ENCODE data around the gene SMARCAL1. TPM values are rescaled to one million over a fixed set of nuclear protein-coding genes. Genes with fewer than 3 reads are reported as not detected.
A peak's percentile ranks its signal among the peaks of the same experiment; 100 is the strongest.

The SMARCAL1 gene
- total and polyA plus RNA-seq, 2 of the 13 experiments (the other 11 are each of a cell fraction or from before 2014, with no cell fraction given) = 12.7 to 21.3 TPM

GRCh38 chr2:216371721-216372702, 40.3 kb upstream of the SMARCAL1 start, which contains the start of gene MARCHF4 (continued):
- TF ChIP-seq ETV5 (CRISPR knock-in tag; IDR thresholded peaks at IDR 0.05; ENCODE audit: borderline replicate concordance) (peak; percentile 62), MAF1 (CRISPR knock-in tag; IDR thresholded peaks at IDR 0.05; ENCODE audit: borderline replicate concordance) (peak; percentile 74; the same call in 1 of the 2 replicates), THAP11 (CRISPR knock-in tag; IDR thresholded peaks at IDR 0.05) (peak; percentile 77), TP53 (CRISPR knock-in tag; conservative IDR thresholded peaks at IDR 0.05) (no peak), ZNF737 (CRISPR knock-in tag; IDR thresholded peaks at IDR 0.05; ENCODE audit: borderline replicate concordance) (peak; percentile 87; the same call in 1 of the 2 replicates), ZFP37 (CRISPR knock-in tag; IDR thresholded peaks at IDR 0.05; ENCODE audit: borderline replicate concordance) (peak; percentile 93; the same call in 1 of the 2 replicates), CREBL2 (CRISPR knock-in tag; IDR thresholded peaks at IDR 0.05; ENCODE audit: borderline replicate concordance) (peak; percentile 83; the same call in 1 of the 2 replicates), ZNF264 (CRISPR knock-in tag; IDR thresholded peaks at IDR 0.05) (no peak), RARG (CRISPR knock-in tag; IDR thresholded peaks at IDR 0.05; ENCODE audit: low read depth) (peak; percentile 80; the same call in 1 of the 2 replicates), ZBTB46 (CRISPR knock-in tag; IDR thresholded peaks at IDR 0.05; ENCODE audit: borderline replicate concordance) (no peak), MEIS2 (CRISPR knock-in tag; IDR thresholded peaks at IDR 0.05) (peak; percentile 95), ZNF331 (CRISPR knock-in tag; IDR thresholded peaks at IDR 0.05) (peak; percentile 93), ZNF879 (CRISPR knock-in tag; IDR thresholded peaks at IDR 0.05) (no peak), AKNA (CRISPR knock-in tag; IDR thresholded peaks at IDR 0.05; ENCODE audit: borderline replicate concordance) (no peak), ZNF543 (CRISPR knock-in tag; IDR thresholded peaks at IDR 0.05) (0 out of 2 replicates have a peak, but pooled peaks have one; percentile 56), RXRB (CRISPR knock-in tag; IDR thresholded peaks at IDR 0.05; ENCODE audit: borderline replicate concordance) (peak; percentile 67), HNF4A (CRISPR knock-in tag; IDR thresholded peaks at IDR 0.05) (no peak), ZNF776 (CRISPR knock-in tag; IDR thresholded peaks at IDR 0.05) (0 out of 2 replicates have a peak, but pooled peaks have one; percentile 40), ELF1 (CRISPR knock-in tag; IDR thresholded peaks at IDR 0.05) (peak; percentile 38; the same call in 1 of the 2 replicates), REPIN1 (CRISPR knock-in tag; IDR thresholded peaks at IDR 0.05; ENCODE audit: borderline replicate concordance, low read depth) (peak; percentile 94; the same call in 1 of the 2 replicates)
